ENCODE measurements around the gene TSPAN19. TPM values are rescaled to one million over a fixed set of nuclear protein-coding genes. Genes with fewer than 3 reads are reported as not detected.

Gene TSPAN19
- total and polyA plus RNA-seq, 7 donors = 0.04 to 0.06 TPM; not detected in 5

DNA sequence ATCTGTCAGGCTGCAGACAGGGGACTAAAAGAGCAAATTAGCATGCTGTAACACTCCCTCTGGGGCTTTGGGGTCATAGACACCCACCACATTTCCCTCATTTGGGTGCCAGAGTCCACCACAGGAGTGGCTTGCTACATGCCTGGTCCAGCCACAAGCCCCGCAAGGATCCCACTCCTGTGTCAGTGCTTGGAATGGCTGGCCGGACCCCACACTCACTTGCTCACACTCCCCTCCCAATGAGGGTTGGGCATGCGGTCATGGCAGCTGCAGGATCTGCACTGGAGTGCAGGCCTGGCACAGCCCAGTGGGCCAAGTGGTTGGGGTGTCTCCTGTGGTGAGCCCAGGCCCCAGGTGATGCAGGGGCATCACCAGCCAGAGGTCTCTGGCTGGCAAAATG lies 59.9 kb downstream of the TSPAN19 start:
- no peaks in the 10 kb centered on the region for H3K27me3 ChIP-seq (ENCODE audit: insufficient read depth in 3 of 3, low read length in 2 of 3)

DNA sequence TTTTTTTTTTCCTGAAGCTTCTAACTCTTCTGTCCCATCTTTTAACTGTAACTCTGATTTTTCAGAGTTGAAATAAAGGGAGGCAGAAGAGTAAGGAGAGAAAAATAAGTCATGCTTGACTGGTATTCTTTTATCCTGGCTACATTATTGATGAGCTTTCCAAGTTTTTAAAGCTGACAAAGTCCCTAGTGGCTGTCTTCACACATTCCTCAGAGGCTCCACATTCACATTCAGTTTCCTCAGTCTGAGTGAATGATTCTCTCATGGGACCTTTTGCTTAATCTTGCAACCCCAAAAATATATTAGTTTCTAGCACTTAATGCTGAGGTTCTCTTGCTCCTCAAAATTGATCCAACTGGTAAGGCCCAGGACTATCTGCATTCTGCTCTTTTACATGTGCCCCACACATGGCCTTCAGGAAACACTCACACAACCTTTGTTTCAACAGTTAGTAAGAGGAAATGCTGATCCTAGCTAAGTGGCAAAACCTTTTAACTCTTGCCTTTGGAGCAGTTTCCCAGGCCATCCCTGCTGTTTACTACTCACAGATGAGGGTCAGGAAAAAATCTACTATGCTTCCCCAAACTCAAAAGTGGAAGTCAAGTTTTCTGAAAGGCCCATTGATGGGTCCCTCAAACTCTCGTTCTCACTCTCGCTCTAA lies 61.8 kb downstream of the TSPAN19 start:
- H3K4me1 ChIP-seq = no peaks in the 10 kb centered on the region
- H3K27ac ChIP-seq = no peak overlapping the region

More for the DNA sequence above, 59.9 kb downstream of the TSPAN19 start:
- no peak overlapping the region for H3K27ac ChIP-seq
- WGBS, 3 donors = 85 to 88% (median 87%) methylated on average over 3 of the region's 3 CpGs
- no peak for ATAC-seq
- peak in 1 of 2 donors; percentile 38 for DNase-seq
- intact Hi-C loops (cut with DNase I) = no loop called here
- no peaks in the 10 kb centered on the region for H3K36me3 ChIP-seq (ENCODE audit: insufficient read depth in 1 of 2, low read depth in 1 of 2)
- TF ChIP-seq, protein P1, sequence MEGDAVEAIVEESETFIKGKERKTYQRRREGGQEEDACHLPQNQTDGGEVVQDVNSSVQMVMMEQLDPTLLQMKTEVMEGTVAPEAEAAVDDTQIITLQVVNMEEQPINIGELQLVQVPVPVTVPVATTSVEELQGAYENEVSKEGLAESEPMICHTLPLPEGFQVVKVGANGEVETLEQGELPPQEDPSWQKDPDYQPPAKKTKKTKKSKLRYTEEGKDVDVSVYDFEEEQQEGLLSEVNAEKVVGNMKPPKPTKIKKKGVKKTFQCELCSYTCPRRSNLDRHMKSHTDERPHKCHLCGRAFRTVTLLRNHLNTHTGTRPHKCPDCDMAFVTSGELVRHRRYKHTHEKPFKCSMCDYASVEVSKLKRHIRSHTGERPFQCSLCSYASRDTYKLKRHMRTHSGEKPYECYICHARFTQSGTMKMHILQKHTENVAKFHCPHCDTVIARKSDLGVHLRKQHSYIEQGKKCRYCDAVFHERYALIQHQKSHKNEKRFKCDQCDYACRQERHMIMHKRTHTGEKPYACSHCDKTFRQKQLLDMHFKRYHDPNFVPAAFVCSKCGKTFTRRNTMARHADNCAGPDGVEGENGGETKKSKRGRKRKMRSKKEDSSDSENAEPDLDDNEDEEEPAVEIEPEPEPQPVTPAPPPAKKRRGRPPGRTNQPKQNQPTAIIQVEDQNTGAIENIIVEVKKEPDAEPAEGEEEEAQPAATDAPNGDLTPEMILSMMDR (IDR thresholded peaks at IDR 0.05) = no peak
- no peak overlapping the region for H3K4me3 ChIP-seq
- H3K4me1 ChIP-seq = no peaks in the 10 kb centered on the region
- no peaks in the 10 kb centered on the region for H3K9me3 ChIP-seq

DNA sequence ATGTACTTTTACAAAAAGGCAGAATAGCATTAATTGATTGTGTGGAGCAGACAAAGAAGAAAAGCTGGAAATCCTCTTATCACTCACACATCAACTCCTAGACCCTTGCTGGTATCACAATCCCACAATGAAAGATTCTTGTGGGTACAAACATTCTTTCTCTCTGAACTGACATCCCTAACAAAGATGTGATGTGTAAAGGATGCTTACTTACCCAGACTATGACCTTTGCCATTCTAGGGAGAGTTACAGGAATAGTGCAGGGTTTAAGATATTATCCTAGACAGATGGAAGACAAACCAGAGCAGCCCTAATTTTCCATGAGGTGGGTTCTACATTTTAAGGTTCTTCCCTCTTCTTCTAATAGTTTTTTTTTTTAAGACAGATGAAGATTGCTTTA lies 63.1 kb downstream of the TSPAN19 start:
- H3K9me3 ChIP-seq = no peaks in the 10 kb centered on the region
- intact Hi-C loops (cut with DNase I) = no loop called here
- ATAC-seq = no peak
- TF ChIP-seq, protein P1 (IDR thresholded peaks at IDR 0.05) = no peak
- no peaks in the 10 kb centered on the region for H3K27me3 ChIP-seq (ENCODE audit: insufficient read depth in 3 of 3, low read length in 2 of 3)
- H3K36me3 ChIP-seq (ENCODE audit: insufficient read depth in 1 of 2, low read depth in 1 of 2) = no peaks in the 10 kb centered on the region
- no peak overlapping the region for H3K4me3 ChIP-seq
- no peaks in the 10 kb centered on the region for H3K4me1 ChIP-seq
- DNase-seq = no peak
- no peak overlapping the region for H3K27ac ChIP-seq

More for the DNA sequence above, 61.8 kb downstream of the TSPAN19 start:
- Histone ChIP-seq H3K4me3 (no peak overlapping the region), H3K36me3 (ENCODE audit: insufficient read depth in 1 of 2, low read depth in 1 of 2) (no peaks in the 10 kb centered on the region), H3K27me3 (ENCODE audit: insufficient read depth in 3 of 3, low read length in 2 of 3) (no peaks in the 10 kb centered on the region), H3K9me3 (no peaks in the 10 kb centered on the region)
- TF ChIP-seq, protein P1 (IDR thresholded peaks at IDR 0.05) = no peak
- DNase-seq = no peak
- ATAC-seq = no peak
- intact Hi-C loops (cut with DNase I) = no loop called here
- WGBS, 3 donors = 92 to 95% (median 92%) methylated on average over 2 of the region's 2 CpGs

DNA sequence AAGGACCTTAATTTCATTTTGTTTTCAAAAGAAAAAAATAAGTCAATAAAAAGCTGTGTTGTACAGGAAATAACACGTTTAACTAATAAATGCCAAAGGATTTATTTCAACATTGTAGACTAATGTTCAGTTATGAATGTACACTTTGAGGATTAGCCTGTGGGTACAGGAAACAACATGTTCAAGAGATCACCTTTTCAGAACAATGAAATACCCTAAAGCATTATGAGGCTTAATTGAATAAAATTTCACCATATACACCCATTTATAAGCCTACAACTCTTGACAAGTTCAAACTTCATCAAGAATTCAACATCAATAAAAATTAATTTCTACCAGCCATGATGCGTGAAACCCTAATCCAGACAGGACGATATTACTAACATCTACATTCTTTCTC lies 66.9 kb downstream of the TSPAN19 start:
- Histone ChIP-seq H3K36me3 (ENCODE audit: insufficient read depth in 1 of 2, low read depth in 1 of 2) (no peaks in the 10 kb centered on the region), H3K9me3 (no peaks in the 10 kb centered on the region), H3K27me3 (ENCODE audit: insufficient read depth in 3 of 3, low read length in 2 of 3) (no peaks in the 10 kb centered on the region), H3K4me3 (no peak overlapping the region), H3K27ac (no peak overlapping the region), H3K4me1 (no peaks in the 10 kb centered on the region)
- TF ChIP-seq, protein P1 (IDR thresholded peaks at IDR 0.05) = no peak
- intact Hi-C loops (cut with DNase I) = no loop called here
- 65 to 69% (median 67%) methylated on average over 3 of the region's 3 CpGs for WGBS, 3 donors
- DNase-seq (no peak), ATAC-seq (no peak)

Other genes with a start within 250 kb of the TSPAN19 start
- gene SLC6A15, start 123.5 kb downstream of the TSPAN19 start, total RNA-seq = under 1 TPM in 1 of 4 donors, not detected in 3; 0.04 TPM
- under 1 TPM; 0.03 to 0.18 (median 0.08) TPM for gene SLC6A15, start 123.5 kb downstream of the TSPAN19 start, polyA plus RNA-seq
- under 1 TPM in 1 of 4 donors, not detected in 3; 0.08 TPM for gene LRRIQ1, start 74 bp upstream of the TSPAN19 start, total RNA-seq
- under 1 TPM in 1 of 3 donors, not detected in 2; 0.31 TPM for gene LRRIQ1, start 74 bp upstream of the TSPAN19 start, polyA plus RNA-seq
- under 1 TPM in 1 of 4 donors, not detected in 3; 0.36 TPM for gene ALX1, start 243.9 kb upstream of the TSPAN19 start, total RNA-seq
- under 1 TPM in 2 of 3 donors, not detected in 1; 0.11 to 0.19 TPM for gene ALX1, start 243.9 kb upstream of the TSPAN19 start, polyA plus RNA-seq